ENCODE measurements around the gene SCAANT1.

Gene SCAANT1

DNA sequence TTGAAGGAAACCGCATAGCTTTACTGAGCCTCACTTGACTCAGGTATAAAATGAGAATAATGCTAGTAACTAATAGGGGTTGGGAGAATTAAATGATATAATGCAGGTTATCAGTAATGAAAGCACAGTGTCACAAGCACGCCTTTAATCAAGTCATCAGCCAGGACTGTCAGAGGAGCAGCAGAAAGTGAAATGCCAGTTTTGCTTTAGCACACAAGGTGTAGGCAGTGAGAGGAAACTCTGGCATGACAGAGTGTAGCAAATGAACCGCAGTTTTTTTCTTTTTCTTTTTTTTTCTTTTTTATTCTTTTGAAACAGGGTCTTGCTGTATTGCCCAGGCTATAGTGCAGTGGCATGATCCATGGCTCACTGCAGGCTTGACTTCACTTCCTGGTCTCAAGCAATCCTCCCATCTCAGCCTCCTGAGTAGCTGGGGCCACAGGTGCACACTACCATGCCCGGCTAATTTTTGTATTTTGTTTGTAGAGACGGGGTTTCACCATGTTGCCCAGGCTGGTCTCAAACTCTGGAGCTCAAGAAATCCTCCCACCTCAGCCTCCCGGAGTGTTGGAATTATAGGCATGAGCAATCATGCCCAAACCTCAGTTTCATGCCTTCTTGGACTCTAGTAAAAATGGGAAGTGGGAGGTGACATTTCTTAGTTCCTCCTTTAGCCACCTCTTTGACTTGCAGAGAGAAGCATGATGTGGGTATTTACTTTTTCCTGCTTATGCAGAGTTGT, 9.7 kb upstream of the SCAANT1 start:
- no peak for TF ChIP-seq ZFX (IDR thresholded peaks at IDR 0.05; ENCODE audit: borderline replicate concordance)
- TF ChIP-seq, protein P1, sequence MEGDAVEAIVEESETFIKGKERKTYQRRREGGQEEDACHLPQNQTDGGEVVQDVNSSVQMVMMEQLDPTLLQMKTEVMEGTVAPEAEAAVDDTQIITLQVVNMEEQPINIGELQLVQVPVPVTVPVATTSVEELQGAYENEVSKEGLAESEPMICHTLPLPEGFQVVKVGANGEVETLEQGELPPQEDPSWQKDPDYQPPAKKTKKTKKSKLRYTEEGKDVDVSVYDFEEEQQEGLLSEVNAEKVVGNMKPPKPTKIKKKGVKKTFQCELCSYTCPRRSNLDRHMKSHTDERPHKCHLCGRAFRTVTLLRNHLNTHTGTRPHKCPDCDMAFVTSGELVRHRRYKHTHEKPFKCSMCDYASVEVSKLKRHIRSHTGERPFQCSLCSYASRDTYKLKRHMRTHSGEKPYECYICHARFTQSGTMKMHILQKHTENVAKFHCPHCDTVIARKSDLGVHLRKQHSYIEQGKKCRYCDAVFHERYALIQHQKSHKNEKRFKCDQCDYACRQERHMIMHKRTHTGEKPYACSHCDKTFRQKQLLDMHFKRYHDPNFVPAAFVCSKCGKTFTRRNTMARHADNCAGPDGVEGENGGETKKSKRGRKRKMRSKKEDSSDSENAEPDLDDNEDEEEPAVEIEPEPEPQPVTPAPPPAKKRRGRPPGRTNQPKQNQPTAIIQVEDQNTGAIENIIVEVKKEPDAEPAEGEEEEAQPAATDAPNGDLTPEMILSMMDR (IDR thresholded peaks at IDR 0.05), result no peak
- no peak overlapping the region for H3K27ac ChIP-seq

DNA sequence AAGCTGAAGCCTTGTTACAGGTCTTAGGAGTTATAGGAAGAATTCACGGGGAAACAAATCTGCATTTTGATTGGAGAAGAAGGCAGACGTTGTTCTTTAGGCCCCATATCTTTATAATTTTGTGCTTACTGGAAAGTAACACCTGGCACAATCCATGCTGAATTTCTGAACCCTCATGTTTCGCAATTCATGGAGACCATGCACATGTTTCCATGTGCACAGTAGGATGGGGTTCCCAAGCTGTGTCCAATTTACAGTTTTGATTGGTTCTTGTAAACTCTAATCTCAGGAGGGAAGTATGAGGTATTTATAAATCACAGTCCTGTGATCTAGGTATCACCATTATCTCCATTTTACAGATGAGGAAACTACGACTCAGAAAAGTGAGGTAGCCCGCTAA, 7.8 kb upstream of the SCAANT1 start:
- no peak overlapping the region for H3K27ac ChIP-seq
- TF ChIP-seq, protein P1 (IDR thresholded peaks at IDR 0.05), result no peak
- no peak for TF ChIP-seq ZFX (IDR thresholded peaks at IDR 0.05; ENCODE audit: borderline replicate concordance)

DNA sequence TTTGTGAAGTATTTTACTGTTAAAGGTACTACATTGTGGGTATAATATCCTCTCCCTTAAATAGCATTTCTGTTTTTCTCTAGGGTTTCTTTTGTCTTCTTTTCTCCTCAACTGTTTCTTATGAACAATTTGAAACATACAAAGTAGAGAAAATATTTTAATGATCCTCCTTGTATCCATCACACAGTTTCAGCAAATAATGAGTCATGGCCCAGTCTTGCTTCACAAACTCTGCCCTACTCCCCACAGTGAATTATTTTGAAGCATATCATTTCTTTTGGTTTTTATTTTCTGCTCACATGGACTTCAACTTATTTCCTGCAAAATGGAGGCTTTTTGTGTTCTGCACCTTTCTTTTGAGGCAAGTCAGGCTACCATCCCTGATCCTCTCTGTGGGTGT, 6.1 kb upstream of the SCAANT1 start:
- H3K27ac ChIP-seq, result no peak overlapping the region
- TF ChIP-seq, protein P1 (IDR thresholded peaks at IDR 0.05), result no peak
- TF ChIP-seq ZFX (IDR thresholded peaks at IDR 0.05; ENCODE audit: borderline replicate concordance), result no peak

DNA sequence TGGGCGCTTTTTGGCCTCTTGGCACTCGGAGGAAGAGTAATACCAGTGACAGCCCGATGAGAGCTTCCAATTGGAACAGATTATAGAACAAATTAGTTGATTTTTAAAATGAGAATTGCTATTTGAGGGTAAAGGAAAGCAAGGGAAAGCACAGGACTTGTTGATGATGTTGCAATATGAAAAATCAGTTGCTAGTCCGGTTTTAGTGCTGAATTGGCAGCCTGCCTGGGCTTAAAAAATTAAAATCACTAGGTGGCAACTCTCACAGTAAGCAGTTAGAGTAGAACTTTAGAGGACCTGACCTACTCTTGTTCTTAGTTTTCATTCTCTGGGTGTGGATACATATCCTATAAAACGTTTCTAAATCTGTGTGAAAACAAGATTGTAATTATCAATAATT, 2.1 kb upstream of the SCAANT1 start:
- TF ChIP-seq, protein P1 (IDR thresholded peaks at IDR 0.05), result no peak
- TF ChIP-seq ZFX (IDR thresholded peaks at IDR 0.05; ENCODE audit: borderline replicate concordance), result no peak
- no peak overlapping the region for H3K27ac ChIP-seq

DNA sequence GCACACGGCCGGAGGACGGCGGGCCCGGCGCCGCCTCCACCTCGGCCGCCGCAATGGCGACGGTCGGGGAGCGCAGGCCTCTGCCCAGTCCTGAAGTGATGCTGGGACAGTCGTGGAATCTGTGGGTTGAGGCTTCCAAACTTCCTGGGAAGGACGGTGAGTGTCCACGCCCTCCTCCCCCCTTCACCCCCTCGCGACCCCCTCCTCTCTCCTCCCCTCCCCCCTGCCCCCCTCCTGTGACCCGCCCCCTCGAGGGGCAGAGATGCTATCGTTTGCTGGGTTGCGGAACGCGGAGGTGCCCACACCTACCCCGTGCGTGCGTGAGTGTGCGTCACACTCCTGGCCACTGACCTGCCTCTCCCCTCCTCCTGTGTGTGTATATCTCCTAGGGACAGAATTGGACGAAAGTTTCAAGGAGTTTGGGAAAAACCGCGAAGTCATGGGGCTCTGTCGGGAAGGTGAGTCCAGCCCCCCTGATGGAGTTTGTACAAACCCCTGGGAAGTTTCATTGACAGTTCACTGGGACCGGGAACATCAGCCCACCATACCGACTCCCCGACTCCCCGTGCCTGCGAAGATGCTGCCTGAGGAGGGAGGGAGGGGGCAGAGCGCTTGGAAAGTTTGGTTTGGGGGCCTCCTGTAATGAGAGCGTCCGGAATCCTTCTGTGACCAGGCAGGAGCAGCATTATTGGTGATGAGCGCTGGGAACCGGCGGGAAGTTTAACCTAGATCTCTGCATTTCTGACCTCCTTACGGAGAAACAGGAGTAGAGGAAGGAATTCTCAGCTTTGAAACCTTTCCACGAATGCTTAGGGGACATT, 795 bp upstream of the SCAANT1 start:
- TF ChIP-seq, protein P1 (IDR thresholded peaks at IDR 0.05), result 0 out of 2 replicates have a peak, but pooled peaks have one; percentile 11
- no peak for TF ChIP-seq ZFX (IDR thresholded peaks at IDR 0.05; ENCODE audit: borderline replicate concordance)
- H3K27ac ChIP-seq, result peak overlapping the region; percentile 88

DNA sequence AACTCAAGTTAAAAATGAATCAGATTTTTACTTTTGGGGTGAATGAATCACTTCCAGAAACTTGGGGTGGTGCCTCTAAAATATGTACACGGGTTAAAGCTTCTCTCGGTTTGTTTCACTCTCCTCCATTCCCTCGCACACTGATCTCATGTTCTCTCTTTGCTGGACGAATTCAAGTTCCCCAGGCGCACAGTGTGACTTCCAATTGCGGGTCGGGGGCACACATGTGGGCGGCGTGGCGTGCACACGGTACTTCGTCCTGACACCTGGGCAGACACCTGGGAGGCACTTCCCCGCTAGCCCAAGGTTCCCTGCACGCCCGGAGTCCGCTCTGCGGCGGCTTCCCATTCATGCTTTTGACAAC, 692 bp downstream of the SCAANT1 start:
- peak overlapping the region; percentile 88 for H3K27ac ChIP-seq
- TF ChIP-seq, protein P1 (IDR thresholded peaks at IDR 0.05), result no peak
- no peak for TF ChIP-seq ZFX (IDR thresholded peaks at IDR 0.05; ENCODE audit: borderline replicate concordance)

DNA sequence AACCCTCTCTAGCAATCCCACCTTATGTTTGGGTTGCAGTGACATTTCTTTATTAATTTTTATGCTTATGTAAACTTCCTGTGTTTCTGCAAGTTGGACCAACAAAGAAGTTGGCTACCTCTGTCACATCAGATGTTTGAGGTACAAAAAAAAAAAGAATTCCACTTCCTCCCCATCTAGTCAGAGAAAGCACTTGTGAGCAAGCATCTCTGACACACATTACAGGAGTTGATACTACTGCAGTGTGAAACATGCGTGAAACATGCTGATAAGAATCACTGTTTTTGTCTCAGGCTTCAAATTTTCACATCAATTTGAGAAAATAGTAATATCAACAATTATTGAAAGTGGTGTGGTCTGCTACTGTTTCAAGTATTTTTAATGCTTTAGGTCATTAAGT, 1.3 kb downstream of the SCAANT1 start:
- no peak overlapping the region for H3K27ac ChIP-seq
- TF ChIP-seq, protein P1 (IDR thresholded peaks at IDR 0.05), result no peak
- no peak for TF ChIP-seq ZFX (IDR thresholded peaks at IDR 0.05; ENCODE audit: borderline replicate concordance)
